NCI-H82 treated with DMSO at 0.1 percent for 48 hours (cell line): ENCODE results near the gene CERS6.

ENCODE experiments used
- DNase-seq: peaks from one replicate; lab custom pipeline; 2025; ENCODE audit not compliant: unreplicated experiment; lab: John Stamatoyannopoulos, UW

CERS6 gene

DNA sequence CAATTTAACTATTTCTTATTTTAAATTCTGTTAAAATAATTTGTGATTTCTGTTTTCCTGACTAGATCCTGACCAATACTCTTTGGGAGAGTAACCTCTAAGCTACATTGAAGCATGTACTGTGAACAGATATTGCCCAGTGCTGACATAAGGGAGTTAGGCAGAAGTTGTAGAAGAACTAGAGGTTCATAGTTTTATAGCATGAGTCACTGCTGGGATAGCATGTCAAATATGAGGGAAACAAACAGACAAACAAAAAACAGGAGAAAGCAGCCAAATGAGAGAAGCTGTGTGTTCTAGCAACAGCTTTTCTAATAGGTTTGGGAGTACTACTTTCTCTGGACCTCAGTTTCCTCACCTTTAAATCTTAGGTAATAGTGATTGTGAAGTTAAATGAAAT is 72.4 kb downstream of the CERS6 start:
- DNase-seq: no peak

GRCh38 chr2:168529054-168529833 is 73.2 kb downstream of the CERS6 start:
- DNase-seq: no peak

DNA sequence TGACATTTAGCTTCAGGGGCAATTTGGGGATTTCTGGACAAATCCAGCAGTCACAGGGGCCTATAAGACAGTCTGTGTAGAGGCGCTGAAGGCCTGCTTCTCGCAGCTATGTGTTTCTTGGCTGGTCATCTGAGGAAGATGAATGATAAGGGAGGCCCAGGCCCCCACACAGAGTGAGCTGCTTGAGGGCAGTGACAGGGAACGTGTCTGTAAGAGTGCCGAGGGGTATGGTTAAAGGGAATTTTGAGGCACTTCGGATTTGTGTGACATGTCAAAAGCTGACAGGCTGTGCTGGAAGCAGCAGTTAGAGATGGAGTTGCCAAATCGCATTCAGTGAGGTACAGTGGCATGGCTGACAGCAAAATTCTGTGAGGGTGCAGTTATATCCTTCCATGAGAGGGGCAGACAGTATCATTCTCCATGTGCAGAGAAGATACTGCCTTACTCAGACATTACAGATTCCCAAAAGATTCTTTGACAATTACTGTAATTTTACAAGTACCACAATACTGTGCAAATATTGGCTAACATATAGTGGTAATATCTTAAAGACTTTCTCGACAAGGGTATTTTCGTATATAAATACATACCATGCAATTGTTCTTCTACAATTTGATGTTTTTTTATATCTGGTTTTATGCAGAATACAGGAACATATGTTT is 74.0 kb downstream of the CERS6 start:
- peak; percentile 77 for DNase-seq

GRCh38 chr2:168530982-168531622 is 75.0 kb downstream of the CERS6 start:
- no peak for DNase-seq

- DNase-seq: peak; percentile 95
Observed at GRCh38 chr2:168534926-168535325, 78.9 kb downstream of the CERS6 start.

- no peak for DNase-seq
Observed at GRCh38 chr2:168536925-168537466, 80.9 kb downstream of the CERS6 start.

DNA sequence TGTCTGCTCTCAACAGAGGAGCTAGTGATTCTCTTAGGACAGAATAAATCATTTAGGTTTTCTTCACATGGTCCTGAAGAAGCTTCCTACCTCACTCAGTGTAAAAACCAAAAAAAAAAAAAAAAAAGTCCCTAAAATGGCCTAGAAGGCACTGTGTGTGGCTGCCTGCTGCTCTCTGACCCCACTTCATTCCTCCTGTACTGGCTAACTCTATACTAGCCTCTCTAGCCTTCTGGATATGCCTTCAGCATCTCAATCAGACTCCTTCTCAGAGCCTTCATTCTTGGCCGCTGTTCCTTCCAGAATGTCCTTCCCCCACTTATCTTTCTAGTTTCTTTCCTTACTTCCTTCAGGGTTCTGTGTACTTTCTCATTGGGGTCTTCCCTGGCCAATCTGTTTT is 82.1 kb downstream of the CERS6 start:
- DNase-seq: no peak

DNA sequence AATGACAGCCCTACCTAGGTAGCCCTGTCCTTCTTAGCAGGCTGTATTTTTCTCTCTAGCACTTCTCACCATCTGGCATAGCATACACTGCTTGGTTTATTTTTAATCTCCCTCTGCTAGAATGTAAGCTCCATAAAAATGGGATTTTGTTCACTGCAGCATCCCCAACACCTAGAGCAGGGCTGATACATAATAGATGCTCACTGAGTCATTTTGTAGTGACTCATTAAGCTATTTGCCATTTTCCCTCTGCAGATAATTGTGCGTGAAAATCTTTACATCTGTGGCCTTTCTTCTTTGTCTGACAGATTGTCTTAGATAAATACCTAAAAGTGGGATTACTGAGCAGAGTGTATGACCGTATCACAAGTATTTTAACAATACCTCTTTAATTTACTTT is 82.5 kb downstream of the CERS6 start:
- DNase-seq: no peak

GRCh38 chr2:168539945-168540344 is 83.9 kb downstream of the CERS6 start:
- DNase-seq: no peak

DNA sequence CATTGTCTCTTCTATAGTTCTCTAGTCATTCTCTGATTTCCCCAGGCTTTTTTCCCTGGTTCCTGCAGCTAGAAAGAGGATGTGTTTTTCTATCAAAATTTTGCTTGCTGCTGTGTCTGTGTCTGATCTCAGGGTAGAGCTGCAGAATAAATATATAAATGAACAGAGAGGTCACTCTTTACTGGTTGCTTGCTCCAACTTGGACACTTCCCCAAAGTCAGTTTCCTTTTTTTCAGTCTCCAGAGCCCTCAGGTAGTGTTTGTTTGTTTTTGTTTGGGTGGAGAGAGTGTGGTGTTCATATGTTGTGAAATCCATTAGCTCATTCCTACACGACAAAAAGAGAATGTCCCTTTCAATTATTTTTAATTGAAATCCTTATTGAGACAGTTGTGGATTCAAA is 85.8 kb downstream of the CERS6 start:
- no peak for DNase-seq

DNA sequence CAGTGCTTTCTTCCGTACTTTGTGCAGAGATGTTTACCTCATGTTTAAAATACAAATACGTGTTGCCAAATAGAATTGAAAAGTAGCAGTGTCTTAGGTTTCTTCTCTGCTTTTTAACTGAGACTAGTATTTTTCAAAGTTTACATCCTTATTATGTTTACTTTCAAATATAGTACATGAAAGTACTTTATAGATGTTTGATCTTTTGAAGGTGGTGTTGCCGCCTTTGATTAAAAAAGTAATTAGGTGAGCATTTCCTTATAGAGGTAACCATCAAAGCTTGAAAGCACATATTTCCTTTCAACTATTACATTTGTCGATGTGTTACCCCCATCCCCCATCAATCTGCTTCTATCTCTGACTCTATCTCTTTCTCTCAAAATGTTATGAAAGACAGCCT is 87.0 kb downstream of the CERS6 start:
- no peak for DNase-seq

- no peak for DNase-seq
Observed at GRCh38 chr2:168543935-168544334, 87.9 kb downstream of the CERS6 start.

DNA sequence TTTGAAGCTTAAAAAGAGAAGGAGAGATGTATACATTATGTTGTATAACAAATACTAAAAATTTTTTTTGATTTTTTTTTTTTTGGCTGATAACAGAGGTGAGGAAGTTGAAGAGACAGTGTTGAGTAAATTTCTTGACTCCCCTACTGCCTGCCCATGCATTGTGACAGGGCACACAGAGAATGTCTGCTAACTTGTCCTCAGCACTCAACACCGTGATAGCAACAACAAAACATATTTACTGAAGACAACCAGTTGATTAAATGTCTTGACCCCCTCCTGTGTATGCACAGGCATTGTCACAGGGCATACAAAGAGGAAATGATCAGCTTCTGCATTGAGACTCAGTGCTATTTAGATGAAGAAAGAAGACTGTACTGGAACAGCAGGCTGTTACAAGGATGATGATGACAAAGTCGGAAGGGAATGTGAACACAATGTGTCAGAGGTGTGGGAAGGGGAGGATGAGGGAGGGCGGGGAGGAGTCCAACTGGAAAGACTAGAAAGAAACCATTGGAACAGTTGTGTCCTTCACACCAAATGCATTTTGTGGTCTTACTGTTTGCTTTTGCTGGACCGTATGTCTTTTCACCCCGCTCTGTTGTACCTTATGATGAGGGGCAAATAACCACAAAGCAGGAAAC is 89.5 kb downstream of the CERS6 start:
- no peak for DNase-seq

- DNase-seq: no peak
Observed at GRCh38 chr2:168550670-168551069, 94.6 kb downstream of the CERS6 start.

DNA sequence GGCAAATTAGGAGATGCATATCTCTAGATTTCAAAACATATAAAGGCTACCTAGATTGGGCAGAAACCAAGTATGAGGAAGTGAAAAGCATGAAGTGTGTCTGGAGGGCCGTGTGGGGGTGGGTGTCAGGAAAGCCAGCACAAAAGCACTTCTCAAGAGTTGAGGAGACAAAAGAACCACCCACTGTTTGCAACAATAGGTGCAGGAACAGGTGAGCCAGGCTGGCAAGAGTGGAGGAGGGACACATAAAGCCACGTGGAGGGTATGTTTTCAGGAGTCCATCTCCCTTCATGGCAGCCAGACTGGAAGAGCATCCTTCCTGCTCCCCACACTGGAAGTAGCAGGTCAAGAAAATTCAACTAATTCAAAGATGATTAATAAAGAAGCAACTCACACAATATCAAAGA is 96.4 kb downstream of the CERS6 start:
- DNase-seq: no peak

- no peak for DNase-seq
Observed at GRCh38 chr2:168555283-168555682, 99.2 kb downstream of the CERS6 start.

DNA sequence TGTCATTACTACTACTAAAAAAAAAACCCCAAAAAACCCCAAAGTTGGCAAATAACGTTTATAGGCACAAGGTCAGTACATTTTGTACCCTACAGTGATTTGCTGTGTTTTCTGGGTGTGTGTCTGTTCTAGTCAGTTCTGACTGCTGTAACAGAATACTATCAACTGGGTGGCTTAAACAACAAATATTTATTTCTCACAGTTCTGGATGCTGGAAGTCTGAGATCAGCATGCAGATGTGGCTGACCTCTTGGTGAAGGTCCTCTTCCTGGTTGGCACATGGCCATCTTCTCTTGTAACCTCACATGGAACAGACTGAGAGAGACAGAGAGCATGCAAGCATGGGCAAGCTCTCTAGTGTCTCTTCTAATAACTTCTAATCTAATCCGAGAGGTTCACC is 103.1 kb downstream of the CERS6 start:
- peak; percentile 56 for DNase-seq

- no peak for DNase-seq
Observed at GRCh38 chr2:168560817-168561499, 104.9 kb downstream of the CERS6 start.

GRCh38 chr2:168561991-168562390 is 105.9 kb downstream of the CERS6 start:
- no peak for DNase-seq

- no peak for DNase-seq
Observed at GRCh38 chr2:168562971-168563370, 106.9 kb downstream of the CERS6 start.

DNA sequence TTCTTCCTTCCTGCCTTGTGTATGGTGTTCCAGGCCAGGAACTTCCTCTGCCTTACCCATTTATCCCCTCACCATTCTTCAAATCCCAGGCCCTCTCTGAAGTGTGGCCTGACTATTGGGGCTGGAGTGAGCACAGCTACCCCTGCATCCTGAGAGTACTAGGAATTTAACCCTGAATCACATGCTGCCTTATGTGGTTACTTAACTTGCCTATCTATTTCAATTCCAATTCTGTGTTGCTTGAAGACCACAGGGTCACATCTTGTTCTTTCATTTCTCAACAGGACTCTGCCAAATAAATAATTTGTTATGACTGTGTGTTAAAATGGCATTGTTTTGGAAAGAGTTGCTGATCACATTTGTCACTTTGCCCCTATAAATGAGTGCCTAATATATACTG is 108.6 kb downstream of the CERS6 start:
- no peak for DNase-seq
